NCI-H1105 (cell line): ENCODE data around the gene ADAM11.

ENCODE experiments used
- DNase-seq: peaks from one replicate; lab custom pipeline; 2025; lab: John Stamatoyannopoulos, UW

ADAM11 gene

GRCh38 chr17:44775136-44775837 lies 16.5 kb downstream of the ADAM11 start:
- peak; percentile 97 for DNase-seq

- peak; percentile 78 for DNase-seq
These were observed 17.2 kb downstream of the ADAM11 start for GRCh38 chr17:44775838-44776621.

- no peak for DNase-seq
These were observed 18.0 kb downstream of the ADAM11 start for GRCh38 chr17:44776628-44777393.

GRCh38 chr17:44777394-44778348 lies 18.9 kb downstream of the ADAM11 start:
- DNase-seq = no peak

DNA sequence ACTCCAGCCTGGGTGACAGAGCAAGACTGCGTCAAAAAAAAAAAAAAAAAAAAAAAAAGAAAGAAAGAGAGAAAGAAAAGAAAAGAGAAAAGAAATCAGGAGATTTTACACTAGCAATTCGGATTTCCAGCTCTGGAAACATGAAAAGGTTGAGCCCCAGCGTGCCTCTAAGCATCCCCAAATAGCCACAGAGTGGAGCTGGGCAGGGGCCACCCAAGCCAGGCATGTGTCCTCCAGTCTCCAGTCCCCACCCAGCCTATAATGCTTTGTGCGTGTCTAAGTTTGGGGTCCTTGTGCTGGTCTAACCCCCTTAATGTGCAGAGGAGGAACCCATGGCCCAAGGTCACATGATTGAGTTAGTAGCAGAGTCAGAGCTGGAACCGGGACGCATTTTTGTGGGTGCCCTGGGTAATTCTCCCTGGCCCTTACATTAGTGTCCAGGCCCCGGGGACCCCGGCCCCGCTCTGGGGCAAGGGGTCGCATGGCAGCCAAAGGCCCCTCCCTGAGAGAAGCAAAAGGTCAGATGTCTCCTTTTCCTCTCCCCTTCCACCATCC lies 19.9 kb downstream of the ADAM11 start:
- DNase-seq = no peak

GRCh38 chr17:44779211-44780025 lies 20.6 kb downstream of the ADAM11 start:
- peak; percentile 44 for DNase-seq

GRCh38 chr17:44780161-44780560 lies 21.4 kb downstream of the ADAM11 start:
- no peak for DNase-seq

DNA sequence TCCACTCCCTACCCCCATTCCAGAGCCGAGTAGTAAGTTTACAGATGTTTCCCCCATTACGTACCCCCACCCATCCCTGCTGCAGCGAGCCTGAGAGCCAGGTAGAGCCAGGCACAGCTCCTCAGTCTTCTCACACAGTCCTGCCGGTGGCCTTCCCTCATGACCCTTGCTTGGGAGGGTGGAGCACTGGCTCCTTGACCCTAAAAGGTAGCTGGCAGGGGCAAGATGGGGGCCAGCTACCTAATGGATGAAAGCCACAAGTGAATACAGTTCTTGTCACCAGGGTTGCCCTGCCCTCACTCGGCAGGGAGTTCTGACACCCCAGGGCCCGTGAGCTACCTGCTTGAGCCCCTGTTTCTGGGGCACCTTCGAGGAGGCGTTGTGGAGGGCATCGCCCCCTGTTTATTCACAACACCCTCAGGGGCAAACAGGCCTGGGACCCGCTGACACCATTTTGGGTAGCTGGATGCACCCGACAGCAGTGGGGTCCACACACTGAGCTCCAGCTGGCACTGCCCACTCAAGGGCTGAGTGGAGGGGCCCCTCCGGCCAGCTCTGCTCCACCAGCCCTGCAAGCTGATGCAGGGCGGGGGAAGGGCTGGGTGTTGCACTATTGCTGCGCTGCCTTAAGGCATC lies 22.2 kb downstream of the ADAM11 start:
- DNase-seq = no peak

DNA sequence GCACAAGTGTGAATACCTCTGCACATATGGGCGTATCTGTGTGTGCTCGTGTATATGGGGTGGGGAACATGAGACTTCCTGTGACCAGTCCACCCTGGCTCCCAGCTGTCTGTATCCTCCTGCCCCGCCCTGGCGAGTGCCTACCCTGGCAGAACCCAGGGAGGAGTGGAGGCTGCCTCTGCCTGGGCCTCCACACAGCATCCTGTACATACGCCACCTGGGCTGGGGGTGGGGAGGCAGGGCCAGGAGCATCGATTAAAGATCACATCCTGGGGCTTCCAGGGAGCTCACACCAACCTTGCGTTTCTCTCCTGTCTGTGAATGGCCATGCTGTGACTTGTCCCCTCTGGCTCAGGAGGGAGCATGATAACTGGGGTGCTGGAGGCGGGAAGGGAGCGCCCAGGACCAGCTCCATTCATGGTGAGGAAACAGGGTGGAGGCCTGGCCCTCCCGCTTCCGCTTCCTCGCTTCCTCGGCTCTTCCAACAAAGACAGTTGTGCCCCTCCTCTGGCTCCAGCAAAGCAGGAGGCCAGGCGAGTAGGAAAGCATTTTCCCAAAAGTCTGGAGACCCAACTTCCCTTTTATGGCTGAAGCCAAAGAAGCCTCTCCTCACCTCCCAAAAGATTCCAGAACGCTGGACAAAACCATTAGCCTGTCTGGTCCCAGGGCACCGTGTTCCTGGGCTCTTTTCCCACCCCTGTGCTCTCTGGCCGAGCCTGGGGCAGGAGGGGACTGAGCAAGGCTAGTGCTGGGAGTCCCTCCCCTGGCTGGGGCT lies 22.9 kb downstream of the ADAM11 start:
- DNase-seq = no peak

- no peak for DNase-seq
These were observed 23.6 kb downstream of the ADAM11 start for GRCh38 chr17:44782326-44782850.

GRCh38 chr17:44785921-44786320 lies 27.1 kb downstream of the ADAM11 start:
- no peak for DNase-seq

GRCh38 chr17:44786551-44787081 lies 27.8 kb downstream of the ADAM11 start:
- DNase-seq = no peak

- DNase-seq = no peak
These were observed 28.6 kb downstream of the ADAM11 start for GRCh38 chr17:44787271-44787940.

DNA sequence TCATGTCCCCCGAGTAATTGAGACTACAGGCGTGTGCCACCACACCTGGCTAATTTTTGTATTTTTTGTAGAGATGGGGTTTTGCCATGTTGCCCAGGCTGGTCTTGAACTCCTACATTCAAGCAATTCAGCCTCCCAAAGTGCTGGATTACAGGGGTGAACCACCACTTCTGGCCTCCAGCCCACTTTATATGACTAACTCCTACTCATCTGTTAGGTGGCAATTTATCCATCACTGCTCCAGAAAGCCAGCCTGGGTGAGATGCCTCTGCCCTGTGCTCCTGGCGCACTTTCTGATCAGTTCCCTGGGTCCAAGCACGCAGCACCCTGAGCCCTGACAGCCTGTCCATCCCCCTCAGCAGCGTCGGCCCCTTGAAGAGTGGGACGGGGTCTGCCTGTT lies 29.4 kb downstream of the ADAM11 start:
- DNase-seq = no peak

- DNase-seq = no peak
These were observed 33.5 kb downstream of the ADAM11 start for GRCh38 chr17:44792276-44792675.

DNA sequence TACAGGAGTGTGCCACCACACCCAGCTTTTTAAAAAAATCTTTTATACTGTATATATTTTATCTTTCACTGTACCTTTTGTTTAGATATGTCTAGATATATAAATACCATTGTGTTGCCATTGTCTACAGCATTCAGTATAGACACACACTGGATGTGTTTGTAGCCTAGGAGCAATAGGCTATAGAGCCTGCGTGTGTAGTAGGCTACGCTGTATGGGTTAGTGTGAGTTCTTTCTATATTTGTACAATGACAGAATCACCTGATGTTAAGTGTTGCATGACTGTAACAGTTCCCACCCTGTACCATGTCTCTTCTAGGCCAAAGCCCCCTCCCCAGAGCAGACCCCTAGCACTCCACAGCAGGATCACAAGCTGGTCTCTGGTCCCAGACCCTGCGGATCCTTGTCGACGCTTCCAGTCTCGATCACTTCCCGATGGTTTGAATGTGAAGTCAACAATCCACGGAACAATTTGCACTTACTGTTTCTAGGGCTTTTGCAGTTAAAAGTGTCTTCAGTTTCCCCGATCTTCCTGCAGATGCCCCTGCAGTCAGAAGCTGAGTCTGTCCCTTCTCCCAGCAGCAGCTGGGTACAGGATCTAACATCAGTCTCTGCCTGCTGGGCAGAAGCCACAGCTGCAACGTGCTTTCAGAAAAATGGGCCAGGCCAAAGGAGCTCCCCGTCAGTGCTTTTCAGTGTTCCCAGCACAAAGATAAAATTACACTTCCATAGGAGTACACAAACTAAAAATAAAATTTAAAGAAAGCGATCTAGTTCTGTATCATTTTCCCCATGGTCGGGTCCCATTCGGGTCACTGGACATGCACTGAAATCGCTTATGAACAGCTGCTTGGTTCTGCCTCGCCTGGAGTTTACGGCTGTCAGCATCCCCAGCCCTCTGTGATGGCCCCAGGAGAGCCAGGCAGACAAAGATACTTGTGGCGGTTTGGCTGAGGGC lies 35.4 kb downstream of the ADAM11 start:
- DNase-seq = no peak
